Immature natural killer cell (primary cell): ENCODE results near the gene ATRAID. TPM values are rescaled to one million over a fixed set of nuclear protein-coding genes. Genes with fewer than 3 reads are reported as not detected.

Experiments
- polyA plus RNA-seq, 3 donors: library from polyadenylated mRNA; unstranded; fragments of 300-500 nt; fragmentation: Illumina TruSeq; gene quantifications; one replicate each; pipeline ENCODE4 v1.2.3, GENCODE V29; 2021

Gene ATRAID
- polyA plus RNA-seq, 3 donors from 2014 or later = 264 to 391 (median 388) TPM

Other genes starting within 250 kb of the ATRAID start
- 1 to 10 TPM; 1.7 to 2.2 (median 1.9) TPM for gene MAPRE3, start 241.4 kb upstream of the ATRAID start, polyA plus RNA-seq
- 10 to 100 TPM; 16.6 to 48.3 (median 17.6) TPM for gene TMEM214, start 179.1 kb upstream of the ATRAID start, polyA plus RNA-seq
- gene AGBL5, start 160.4 kb upstream of the ATRAID start, polyA plus RNA-seq = 10 to 100 TPM in 1 of 3 donors, 1 to 10 TPM in 2; 7.7 to 10.2 (median 8.9) TPM
- gene OST4, start 140.4 kb upstream of the ATRAID start, polyA plus RNA-seq = 100 to 1,000 TPM; 677 to 899 (median 681) TPM
- 1 to 10 TPM in 1 of 3 donors, under 1 TPM in 2; 0.80 to 1.3 (median 0.92) TPM for gene EMILIN1, start 133.4 kb upstream of the ATRAID start, polyA plus RNA-seq
- 1 to 10 TPM; 7.0 to 9.5 (median 8.4) TPM for gene KHK, start 125.3 kb upstream of the ATRAID start, polyA plus RNA-seq
- gene CGREF1, start 92.9 kb upstream of the ATRAID start, polyA plus RNA-seq = not detected
- gene ABHD1, start 88.2 kb upstream of the ATRAID start, polyA plus RNA-seq = 1 to 10 TPM in 2 of 3 donors, under 1 TPM in 1; 0.38 to 5.5 (median 1.5) TPM
- gene PREB, start 77.4 kb upstream of the ATRAID start, polyA plus RNA-seq = 100 to 1,000 TPM in 1 of 3 donors, 10 to 100 TPM in 2; 90.9 to 105 (median 94.2) TPM
- gene PRR30, start 72.6 kb upstream of the ATRAID start, polyA plus RNA-seq = not detected
- gene TCF23, start 63.0 kb upstream of the ATRAID start, polyA plus RNA-seq = not detected
- 10 to 100 TPM in 2 of 3 donors, 1 to 10 TPM in 1; 5.3 to 15.1 (median 11.5) TPM for gene SLC5A6, start 227 bp downstream of the ATRAID start, polyA plus RNA-seq
- gene CAD, start 5.3 kb downstream of the ATRAID start, polyA plus RNA-seq = 10 to 100 TPM in 1 of 3 donors, 1 to 10 TPM in 2; 6.9 to 17.8 (median 8.5) TPM
- gene SLC30A3, start 51.0 kb downstream of the ATRAID start, polyA plus RNA-seq = not detected
- gene DNAJC5G, start 63.4 kb downstream of the ATRAID start, polyA plus RNA-seq = not detected
- gene TRIM54, start 70.4 kb downstream of the ATRAID start, polyA plus RNA-seq = under 1 TPM; 0.12 to 0.49 (median 0.48) TPM
- gene UCN, start 96.4 kb downstream of the ATRAID start, polyA plus RNA-seq = under 1 TPM in 1 of 3 donors, not detected in 2; 0.66 TPM
- 100 to 1,000 TPM; 101 to 276 (median 130) TPM for gene MPV17, start 111.1 kb downstream of the ATRAID start, polyA plus RNA-seq
- 10 to 100 TPM; 22.1 to 43.7 (median 34.7) TPM for gene GTF3C2, start 144.7 kb downstream of the ATRAID start, polyA plus RNA-seq
- gene EIF2B4, start 158.3 kb downstream of the ATRAID start, polyA plus RNA-seq = 10 to 100 TPM; 21.3 to 33.1 (median 24.7) TPM
- 100 to 1,000 TPM; 236 to 321 (median 261) TPM for gene SNX17, start 158.6 kb downstream of the ATRAID start, polyA plus RNA-seq
- gene ZNF513, start 168.7 kb downstream of the ATRAID start, polyA plus RNA-seq = 1 to 10 TPM; 2.2 to 6.3 (median 2.7) TPM
- 100 to 1,000 TPM in 2 of 3 donors, 10 to 100 TPM in 1; 71.3 to 116 (median 104) TPM for gene PPM1G, start 197.6 kb downstream of the ATRAID start, polyA plus RNA-seq
- gene NRBP1, start 216.6 kb downstream of the ATRAID start, polyA plus RNA-seq = 100 to 1,000 TPM in 2 of 3 donors, 10 to 100 TPM in 1; 85.7 to 154 (median 147) TPM
- under 1 TPM in 1 of 3 donors, not detected in 2; 0.63 TPM for gene KRTCAP3, start 230.3 kb downstream of the ATRAID start, polyA plus RNA-seq